GM12892 (cell line): ENCODE data around the gene FTH1.

Experiments
- POLR2A ChIP-seq: IDR thresholded peaks from 2 replicates; pipeline ENCODE4 v1.6.1; 2011; ENCODE audit warnings: low read depth, low read length, control low read depth
- POLR2AphosphoS5 ChIP-seq: IDR thresholded peaks from 2 replicates; pipeline ENCODE4 v1.6.1; 2011; ENCODE audit warnings: low read depth, low read length, control low read depth

GRCh38 chr11:61968758-61969390 lies 1.4 kb upstream of the FTH1 start:
- TF ChIP-seq POLR2AphosphoS5 = no peak
- TF ChIP-seq POLR2A = no peak
